GM13977 (cell line): ENCODE results near the gene SECTM1.
"Not testable (repeated sequence)": the region's sequence is repeated elsewhere in the genome, so short reads cannot be mapped to it uniquely, and the experiment has no call there.

Source experiments
- DNase-seq: peaks from one replicate; pipeline ENCODE4 v3.0.0; 2012; ENCODE audit warnings: low spot score
- in situ Hi-C: fragments of 300-500 bp; cut with MboI; formaldehyde crosslinking; loops from one replicate; pipeline ENCODE4 v1.12.0; 2022; ENCODE audit warnings: low sequenced_read_pairs, low pct_unique_long_range_greater_than_20kb, mixed read lengths, inconsistent platforms; ENCODE audit not compliant: unreplicated experiment
- TF ChIP-seq, protein P1 (sequence below): IDR thresholded peaks from 2 replicates; pipeline ENCODE4 v1.5.1; 2012; ENCODE audit warnings: mild to moderate bottlenecking, control low read depth; ENCODE audit not compliant: insufficient read depth; ENCODE audit errors: extremely low read depth, missing control alignments

SECTM1 gene

DNA sequence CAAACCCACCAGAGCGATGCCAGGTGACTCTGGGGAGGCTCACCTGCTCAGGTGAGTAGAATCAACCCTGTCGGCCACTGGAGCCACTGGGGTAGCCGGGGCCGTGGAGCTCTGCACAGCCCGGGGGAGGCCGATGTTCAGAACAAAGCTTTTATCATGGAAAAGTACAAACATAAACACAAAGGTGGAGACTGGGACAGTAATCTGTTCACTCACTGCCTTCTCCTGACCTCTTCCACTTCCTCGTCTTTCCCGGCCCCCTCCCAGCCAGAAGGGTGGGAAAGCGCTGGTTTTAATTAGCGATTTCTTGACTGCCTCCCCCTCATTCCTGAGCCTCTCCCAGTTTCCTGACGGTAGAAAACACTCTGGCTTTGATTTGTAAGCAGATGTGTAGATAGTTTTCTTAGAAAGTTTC is 15.7 kb upstream of the SECTM1 start:
- in situ Hi-C loops = no loop called here
- DNase-seq = no peak
- TF ChIP-seq, protein P1, sequence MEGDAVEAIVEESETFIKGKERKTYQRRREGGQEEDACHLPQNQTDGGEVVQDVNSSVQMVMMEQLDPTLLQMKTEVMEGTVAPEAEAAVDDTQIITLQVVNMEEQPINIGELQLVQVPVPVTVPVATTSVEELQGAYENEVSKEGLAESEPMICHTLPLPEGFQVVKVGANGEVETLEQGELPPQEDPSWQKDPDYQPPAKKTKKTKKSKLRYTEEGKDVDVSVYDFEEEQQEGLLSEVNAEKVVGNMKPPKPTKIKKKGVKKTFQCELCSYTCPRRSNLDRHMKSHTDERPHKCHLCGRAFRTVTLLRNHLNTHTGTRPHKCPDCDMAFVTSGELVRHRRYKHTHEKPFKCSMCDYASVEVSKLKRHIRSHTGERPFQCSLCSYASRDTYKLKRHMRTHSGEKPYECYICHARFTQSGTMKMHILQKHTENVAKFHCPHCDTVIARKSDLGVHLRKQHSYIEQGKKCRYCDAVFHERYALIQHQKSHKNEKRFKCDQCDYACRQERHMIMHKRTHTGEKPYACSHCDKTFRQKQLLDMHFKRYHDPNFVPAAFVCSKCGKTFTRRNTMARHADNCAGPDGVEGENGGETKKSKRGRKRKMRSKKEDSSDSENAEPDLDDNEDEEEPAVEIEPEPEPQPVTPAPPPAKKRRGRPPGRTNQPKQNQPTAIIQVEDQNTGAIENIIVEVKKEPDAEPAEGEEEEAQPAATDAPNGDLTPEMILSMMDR = no peak

GRCh38 chr17:82348866-82349265 is 15.3 kb upstream of the SECTM1 start:
- TF ChIP-seq, protein P1 = no peak
- DNase-seq = no peak
- in situ Hi-C loops = no loop called here

DNA sequence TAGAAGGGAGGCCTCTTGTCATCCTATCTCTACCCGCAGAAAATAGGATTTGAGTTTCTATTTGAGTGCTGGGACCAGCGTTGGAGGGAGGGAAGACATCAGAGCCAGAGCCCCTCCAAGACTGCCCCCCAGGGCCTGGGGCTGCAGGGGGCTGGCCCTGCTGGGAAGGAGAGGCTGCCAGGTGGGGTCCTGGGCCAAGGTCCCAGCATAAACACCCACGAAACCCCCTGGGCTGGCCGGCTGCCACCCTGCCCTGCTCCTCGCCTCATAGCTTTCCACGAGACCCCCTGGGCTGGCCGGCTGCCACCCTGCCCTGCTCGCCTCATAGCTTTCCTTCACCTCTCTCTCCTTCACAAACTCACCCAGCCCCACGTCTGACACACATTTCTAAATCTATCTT is 14.9 kb upstream of the SECTM1 start:
- no peak for DNase-seq
- TF ChIP-seq, protein P1 = no peak
- in situ Hi-C loops = no loop called here

GRCh38 chr17:82347994-82348393 is 14.4 kb upstream of the SECTM1 start:
- in situ Hi-C loops, DNase-seq: not testable (repeated sequence)

GRCh38 chr17:82346342-82347300 is 13.1 kb upstream of the SECTM1 start:
- no peak for DNase-seq
- TF ChIP-seq, protein P1 = no peak
- in situ Hi-C loops = no loop called here

- in situ Hi-C loops = no loop called here
- TF ChIP-seq, protein P1 = no peak
- DNase-seq = no peak
Measured at GRCh38 chr17:82345151-82345976, 11.8 kb upstream of the SECTM1 start.
